ENCODE results near the gene RIMBP2. TPM values are rescaled to one million over a fixed set of nuclear protein-coding genes. Genes with fewer than 3 reads are reported as not detected.

The RIMBP2 gene
- total RNA-seq, 1 donor from 2014 or later, result 0.25 TPM

DNA sequence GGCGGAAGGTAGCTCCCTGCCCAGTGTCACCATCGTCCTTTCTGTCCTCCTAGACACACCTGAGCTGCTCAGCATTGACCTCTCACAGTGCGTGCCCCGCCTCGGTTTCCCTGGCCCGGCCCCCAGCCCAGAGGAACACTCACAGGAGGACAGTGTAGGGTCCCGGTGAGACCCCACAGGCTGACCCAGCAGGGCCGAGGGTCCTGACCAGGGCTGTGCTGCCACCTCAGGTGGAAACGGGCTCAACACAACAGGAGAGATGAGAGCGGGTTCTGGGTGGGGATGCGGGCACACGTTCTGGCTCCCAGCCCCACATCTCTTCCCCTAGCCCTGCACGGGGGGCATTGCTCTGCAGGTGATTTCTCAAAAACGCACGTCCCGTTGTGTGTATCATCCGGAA is 280.3 kb downstream of the RIMBP2 start:
- Histone ChIP-seq H3K4me3 (no peak overlapping the region), H3K27me3 (no peaks in the 10 kb centered on the region), H3K9me3 (no peaks in the 10 kb centered on the region), H3K27ac (no peak overlapping the region), H3K4me1 (no peaks in the 10 kb centered on the region), H3K36me3 (no peaks in the 10 kb centered on the region)
- no peak for TF ChIP-seq POLR2A (IDR thresholded peaks at IDR 0.05)
- TF ChIP-seq, protein P1, sequence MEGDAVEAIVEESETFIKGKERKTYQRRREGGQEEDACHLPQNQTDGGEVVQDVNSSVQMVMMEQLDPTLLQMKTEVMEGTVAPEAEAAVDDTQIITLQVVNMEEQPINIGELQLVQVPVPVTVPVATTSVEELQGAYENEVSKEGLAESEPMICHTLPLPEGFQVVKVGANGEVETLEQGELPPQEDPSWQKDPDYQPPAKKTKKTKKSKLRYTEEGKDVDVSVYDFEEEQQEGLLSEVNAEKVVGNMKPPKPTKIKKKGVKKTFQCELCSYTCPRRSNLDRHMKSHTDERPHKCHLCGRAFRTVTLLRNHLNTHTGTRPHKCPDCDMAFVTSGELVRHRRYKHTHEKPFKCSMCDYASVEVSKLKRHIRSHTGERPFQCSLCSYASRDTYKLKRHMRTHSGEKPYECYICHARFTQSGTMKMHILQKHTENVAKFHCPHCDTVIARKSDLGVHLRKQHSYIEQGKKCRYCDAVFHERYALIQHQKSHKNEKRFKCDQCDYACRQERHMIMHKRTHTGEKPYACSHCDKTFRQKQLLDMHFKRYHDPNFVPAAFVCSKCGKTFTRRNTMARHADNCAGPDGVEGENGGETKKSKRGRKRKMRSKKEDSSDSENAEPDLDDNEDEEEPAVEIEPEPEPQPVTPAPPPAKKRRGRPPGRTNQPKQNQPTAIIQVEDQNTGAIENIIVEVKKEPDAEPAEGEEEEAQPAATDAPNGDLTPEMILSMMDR (IDR thresholded peaks at IDR 0.05), result no peak
- no peak for TF ChIP-seq POLR2AphosphoS5 (IDR thresholded peaks at IDR 0.05; ENCODE audit: insufficient read depth in 1 of 2, low read depth in 1 of 2)
- no peak for DNase-seq (ENCODE audit: extremely low spot score in 2 of 2)
- intact Hi-C loops (cut with DNase I), result no loop called here

DNA sequence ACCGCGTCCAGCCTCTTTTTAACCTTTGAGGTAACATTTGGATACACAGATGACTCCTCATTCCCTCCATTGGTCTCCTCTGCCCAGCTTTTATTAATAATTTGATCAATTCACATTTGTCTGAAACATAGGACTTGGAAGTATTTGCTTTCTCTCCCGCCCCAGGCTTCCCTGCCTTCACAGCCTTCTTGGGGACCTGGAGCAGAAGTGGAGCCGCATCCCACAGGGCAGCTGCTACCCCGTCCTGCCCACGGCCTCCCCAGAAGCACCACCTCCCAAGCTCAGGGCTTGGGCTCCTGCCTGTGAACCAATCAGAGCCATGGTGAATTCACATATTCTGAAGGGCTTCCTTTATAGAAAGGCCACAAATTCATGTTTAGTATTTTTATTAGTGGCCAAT is 280.8 kb downstream of the RIMBP2 start:
- Histone ChIP-seq H3K27me3 (no peaks in the 10 kb centered on the region), H3K27ac (no peak overlapping the region), H3K4me1 (no peaks in the 10 kb centered on the region), H3K9me3 (no peaks in the 10 kb centered on the region), H3K36me3 (no peaks in the 10 kb centered on the region), H3K4me3 (no peak overlapping the region)
- no peak for DNase-seq (ENCODE audit: extremely low spot score in 2 of 2)
- intact Hi-C loops (cut with DNase I), result no loop called here
- TF ChIP-seq POLR2AphosphoS5 (IDR thresholded peaks at IDR 0.05; ENCODE audit: insufficient read depth in 1 of 2, low read depth in 1 of 2) (no peak), POLR2A (IDR thresholded peaks at IDR 0.05) (no peak)
- TF ChIP-seq, protein P1 (IDR thresholded peaks at IDR 0.05), result no peak

DNA sequence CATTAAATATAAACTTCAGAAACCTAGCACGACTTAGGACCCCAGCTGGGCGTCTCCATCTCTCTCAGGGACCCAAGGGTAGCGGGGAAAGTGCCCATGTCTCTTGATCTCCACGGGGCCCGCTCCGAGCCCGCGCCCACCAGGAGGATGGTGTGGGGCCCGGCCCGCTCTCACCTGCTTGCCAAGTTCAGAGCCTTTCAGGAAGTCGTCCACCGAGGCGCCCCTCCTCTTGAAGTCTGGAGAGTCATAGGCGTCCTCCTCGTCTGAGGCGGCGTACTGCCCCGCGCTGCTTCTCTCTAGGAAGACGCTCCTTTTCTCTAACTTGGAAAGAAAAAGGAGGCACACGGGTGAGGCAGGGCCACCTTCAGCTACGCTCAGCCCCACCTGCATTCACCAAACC is 281.5 kb downstream of the RIMBP2 start:
- intact Hi-C loops (cut with DNase I), result no loop called here

DNA sequence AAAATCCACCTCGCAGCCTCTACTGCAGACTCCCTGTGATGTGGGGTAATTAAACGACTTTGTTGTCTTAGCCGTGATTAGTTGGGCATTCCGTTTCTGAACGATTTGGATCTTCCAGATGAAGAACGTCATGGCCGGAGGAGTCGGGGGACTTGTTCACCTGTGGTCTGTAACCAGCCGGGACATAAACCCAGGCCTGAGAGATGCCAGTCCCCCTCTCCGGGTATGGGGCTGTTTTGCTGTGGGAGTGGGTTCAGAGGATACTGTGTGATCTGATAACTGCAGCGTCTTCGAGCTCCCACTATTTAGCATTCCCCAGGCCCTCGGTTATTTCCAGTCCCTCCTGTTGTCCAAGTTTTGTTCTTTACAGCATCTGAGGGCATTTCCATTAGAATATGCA is 282.3 kb downstream of the RIMBP2 start:
- no peak for DNase-seq (ENCODE audit: extremely low spot score in 2 of 2)
- H3K27ac ChIP-seq, result no peak overlapping the region
- TF ChIP-seq POLR2A (IDR thresholded peaks at IDR 0.05), result no peak
- no peak for TF ChIP-seq POLR2AphosphoS5 (IDR thresholded peaks at IDR 0.05; ENCODE audit: insufficient read depth in 1 of 2, low read depth in 1 of 2)
- TF ChIP-seq, protein P1 (IDR thresholded peaks at IDR 0.05), result no peak
- no peaks in the 10 kb centered on the region for H3K9me3 ChIP-seq
- no peak overlapping the region for H3K4me3 ChIP-seq
- intact Hi-C loops (cut with DNase I), result no loop called here
- H3K4me1 ChIP-seq, result no peaks in the 10 kb centered on the region
- H3K36me3 ChIP-seq, result no peaks in the 10 kb centered on the region
- no peaks in the 10 kb centered on the region for H3K27me3 ChIP-seq

More for the DNA sequence above, 281.5 kb downstream of the RIMBP2 start:
- no peak for DNase-seq (ENCODE audit: extremely low spot score in 2 of 2)
- Histone ChIP-seq H3K4me1 (no peaks in the 10 kb centered on the region), H3K27me3 (no peaks in the 10 kb centered on the region), H3K4me3 (no peak overlapping the region), H3K36me3 (no peaks in the 10 kb centered on the region), H3K9me3 (no peaks in the 10 kb centered on the region), H3K27ac (no peak overlapping the region)
- TF ChIP-seq POLR2A (IDR thresholded peaks at IDR 0.05) (no peak), POLR2AphosphoS5 (IDR thresholded peaks at IDR 0.05; ENCODE audit: insufficient read depth in 1 of 2, low read depth in 1 of 2) (no peak)
- TF ChIP-seq, protein P1 (IDR thresholded peaks at IDR 0.05), result no peak

DNA sequence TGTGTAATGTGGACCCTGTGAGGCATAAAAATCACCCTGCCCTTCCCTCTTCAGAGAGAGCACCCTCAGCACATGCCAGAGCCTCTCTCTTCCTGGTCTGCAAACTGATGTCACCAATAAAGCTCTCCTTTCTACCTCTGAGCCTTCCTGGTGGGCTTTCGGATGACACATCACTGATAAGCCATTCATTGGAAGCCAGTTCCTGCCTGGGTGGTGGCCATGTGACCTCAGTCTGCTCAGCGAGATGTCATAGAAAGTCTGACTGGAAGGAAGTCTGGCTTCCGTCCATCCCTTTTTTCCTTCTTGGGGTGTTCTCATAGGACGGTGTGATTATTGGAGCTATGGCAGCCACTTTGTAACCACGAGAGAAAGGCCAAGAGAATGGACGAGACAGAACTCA is 282.7 kb downstream of the RIMBP2 start:
- Histone ChIP-seq H3K27ac (no peak overlapping the region), H3K36me3 (no peaks in the 10 kb centered on the region), H3K4me3 (no peak overlapping the region), H3K9me3 (no peaks in the 10 kb centered on the region), H3K27me3 (no peaks in the 10 kb centered on the region), H3K4me1 (no peaks in the 10 kb centered on the region)
- intact Hi-C loops (cut with DNase I), result no loop called here
- no peak for DNase-seq (ENCODE audit: extremely low spot score in 2 of 2)
- no peak for TF ChIP-seq POLR2AphosphoS5 (IDR thresholded peaks at IDR 0.05; ENCODE audit: insufficient read depth in 1 of 2, low read depth in 1 of 2)
- TF ChIP-seq, protein P1 (IDR thresholded peaks at IDR 0.05), result no peak
- no peak for TF ChIP-seq POLR2A (IDR thresholded peaks at IDR 0.05)

All from vagina (tissue), 2 donors.